Suppressor macrophage treated with lipopolysaccharide for 4 hours (primary cell): ENCODE results near the gene WFDC2.

Experiments
- DNase-seq: peaks from one replicate; pipeline ENCODE4 v3.0.0-alpha.2; 2020

Gene WFDC2

DNA sequence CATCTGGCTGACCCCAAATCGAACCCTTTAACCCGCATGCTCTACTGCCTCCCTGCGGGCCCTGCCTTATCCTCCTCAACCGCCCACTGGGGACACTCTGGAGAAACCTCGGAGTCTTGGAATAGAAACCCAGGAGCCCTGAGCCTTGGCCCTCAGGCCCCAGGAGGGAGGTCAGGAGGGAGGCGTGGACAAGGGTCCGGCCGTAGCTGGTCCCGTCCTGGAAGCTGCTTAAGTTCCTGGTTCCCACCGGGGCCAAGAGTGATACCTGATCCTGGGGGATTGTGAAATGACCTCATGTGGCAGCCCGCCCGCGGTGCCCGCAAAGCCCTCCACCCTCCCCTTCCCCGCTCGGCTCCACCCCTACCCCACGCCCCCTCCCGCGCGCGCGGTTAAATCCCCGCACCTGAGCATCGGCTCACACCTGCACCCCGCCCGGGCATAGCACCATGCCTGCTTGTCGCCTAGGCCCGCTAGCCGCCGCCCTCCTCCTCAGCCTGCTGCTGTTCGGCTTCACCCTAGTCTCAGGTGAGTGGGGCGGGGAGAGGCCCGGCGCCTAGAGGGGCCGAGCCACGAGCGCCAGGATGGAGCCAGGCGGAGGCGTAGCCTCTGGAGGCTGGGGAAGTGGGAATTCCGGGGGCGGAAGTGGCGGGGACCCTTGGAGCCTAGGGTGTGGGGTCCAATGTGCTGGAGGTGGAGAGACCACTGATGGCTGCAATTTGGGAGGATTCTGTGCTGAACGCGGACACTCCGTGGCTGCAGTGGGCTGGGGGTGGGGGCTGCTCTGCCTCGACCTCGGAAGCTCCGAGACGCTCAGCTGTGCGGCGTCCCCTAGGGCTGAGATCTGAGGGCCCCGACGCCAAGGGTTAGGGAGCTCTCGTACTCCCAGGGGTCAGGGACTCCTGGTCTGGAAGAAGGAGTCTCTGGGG is at the start of gene WFDC2:
Gene WFDC2 (plus strand): TSS at position 418 of the 926 bp plus-strand sequence. CDS start 29 bp downstream, at position 447.
- DNase-seq, result no peak

- DNase-seq, result no peak
Measured at GRCh38 chr20:45420125-45420524, 49.4 kb upstream of the WFDC2 start.

DNA sequence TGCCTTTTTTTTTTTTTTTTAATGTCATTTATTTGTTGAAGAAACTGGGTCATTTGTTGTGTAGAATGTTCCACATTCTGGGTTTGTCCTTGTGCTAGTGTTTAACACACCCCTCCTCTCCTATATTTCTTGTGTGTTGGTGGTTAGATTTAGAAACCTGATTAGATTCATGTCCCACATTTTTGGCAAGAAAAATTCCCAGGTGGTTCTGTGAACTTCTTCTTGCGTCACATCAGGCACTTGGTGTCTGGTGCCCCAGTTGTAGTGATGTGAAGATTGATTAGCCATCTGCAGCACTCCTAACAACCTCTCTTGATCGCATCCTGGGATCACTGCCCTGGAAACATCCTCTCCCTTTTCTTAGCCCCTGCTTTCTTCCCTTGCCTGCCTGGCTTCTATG is 45.9 kb upstream of the WFDC2 start:
- no peak for DNase-seq

DNA sequence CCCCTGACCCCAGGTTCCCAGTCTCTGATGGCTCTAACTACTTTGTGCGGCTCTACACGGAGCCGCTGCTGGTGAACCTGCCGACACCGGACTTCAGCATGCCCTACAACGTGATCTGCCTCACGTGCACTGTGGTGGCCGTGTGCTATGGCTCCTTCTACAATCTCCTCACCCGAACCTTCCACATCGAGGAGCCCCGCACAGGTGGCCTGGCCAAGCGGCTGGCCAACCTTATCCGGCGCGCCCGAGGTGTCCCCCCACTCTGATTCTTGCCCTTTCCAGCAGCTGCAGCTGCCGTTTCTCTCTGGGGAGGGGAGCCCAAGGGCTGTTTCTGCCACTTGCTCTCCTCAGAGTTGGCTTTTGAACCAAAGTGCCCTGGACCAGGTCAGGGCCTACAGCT is 44.0 kb upstream of the WFDC2 start:
- no peak for DNase-seq

DNA sequence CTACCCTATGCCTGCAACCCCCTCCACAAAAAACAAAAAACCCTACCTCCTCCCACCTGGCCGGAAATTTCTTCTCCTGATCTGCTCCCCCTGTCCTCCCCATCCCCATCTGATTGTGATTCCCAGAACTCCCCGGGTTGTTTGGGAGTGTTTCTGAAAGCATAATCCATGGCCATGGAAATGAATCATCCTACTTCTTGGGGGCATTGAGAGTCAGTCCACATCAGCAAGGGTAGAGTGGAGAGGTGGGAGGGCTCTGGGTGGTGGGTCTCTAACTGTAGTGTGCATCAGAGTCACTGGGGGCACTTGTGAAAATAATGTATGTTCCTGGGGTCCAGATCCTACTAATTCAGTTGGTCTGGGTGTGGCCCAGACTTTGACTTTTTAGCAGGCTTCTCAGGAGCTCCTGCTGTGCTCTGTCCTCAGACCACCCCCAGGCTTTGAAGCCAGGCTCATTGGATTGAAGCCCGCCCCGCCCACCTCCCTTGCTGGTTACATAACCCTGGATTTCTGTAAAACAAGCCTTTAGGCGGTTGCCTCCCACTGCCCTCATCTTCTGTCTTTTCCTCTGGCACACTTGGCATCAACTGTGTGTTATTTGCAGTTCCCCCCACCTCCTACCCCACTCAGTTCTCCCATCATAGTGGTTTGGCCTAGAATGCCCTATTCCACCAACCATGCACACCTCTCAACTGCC is 43.1 kb upstream of the WFDC2 start:
- DNase-seq, result no peak

- no peak for DNase-seq
Measured at GRCh38 chr20:45427236-45428149, 42.1 kb upstream of the WFDC2 start.

DNA sequence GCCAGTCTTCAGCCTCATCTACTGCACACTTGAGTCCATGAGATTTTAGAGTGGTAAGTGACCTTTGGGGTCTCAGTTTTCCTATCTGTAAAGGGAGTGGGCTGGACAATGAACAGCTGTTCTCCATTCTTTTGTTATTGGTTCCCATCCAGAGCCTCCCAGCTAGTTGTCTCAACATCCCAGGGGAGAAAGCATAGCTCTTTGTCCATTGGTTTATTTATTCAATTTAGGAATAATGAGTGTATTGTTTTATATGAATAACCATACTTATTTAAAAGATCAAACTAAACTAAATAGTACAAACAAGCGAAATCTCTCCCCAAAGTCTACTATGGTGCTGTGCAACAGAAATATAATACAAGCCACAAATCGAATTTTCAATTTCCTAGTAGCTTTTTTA is 39.9 kb upstream of the WFDC2 start:
- DNase-seq, result no peak

- DNase-seq, result no peak
Measured at GRCh38 chr20:45432294-45432693, 37.3 kb upstream of the WFDC2 start.

- DNase-seq, result no peak
Measured at GRCh38 chr20:45433316-45433715, 36.2 kb upstream of the WFDC2 start.

- DNase-seq, result no peak
Measured at GRCh38 chr20:45433976-45434375, 35.6 kb upstream of the WFDC2 start.

DNA sequence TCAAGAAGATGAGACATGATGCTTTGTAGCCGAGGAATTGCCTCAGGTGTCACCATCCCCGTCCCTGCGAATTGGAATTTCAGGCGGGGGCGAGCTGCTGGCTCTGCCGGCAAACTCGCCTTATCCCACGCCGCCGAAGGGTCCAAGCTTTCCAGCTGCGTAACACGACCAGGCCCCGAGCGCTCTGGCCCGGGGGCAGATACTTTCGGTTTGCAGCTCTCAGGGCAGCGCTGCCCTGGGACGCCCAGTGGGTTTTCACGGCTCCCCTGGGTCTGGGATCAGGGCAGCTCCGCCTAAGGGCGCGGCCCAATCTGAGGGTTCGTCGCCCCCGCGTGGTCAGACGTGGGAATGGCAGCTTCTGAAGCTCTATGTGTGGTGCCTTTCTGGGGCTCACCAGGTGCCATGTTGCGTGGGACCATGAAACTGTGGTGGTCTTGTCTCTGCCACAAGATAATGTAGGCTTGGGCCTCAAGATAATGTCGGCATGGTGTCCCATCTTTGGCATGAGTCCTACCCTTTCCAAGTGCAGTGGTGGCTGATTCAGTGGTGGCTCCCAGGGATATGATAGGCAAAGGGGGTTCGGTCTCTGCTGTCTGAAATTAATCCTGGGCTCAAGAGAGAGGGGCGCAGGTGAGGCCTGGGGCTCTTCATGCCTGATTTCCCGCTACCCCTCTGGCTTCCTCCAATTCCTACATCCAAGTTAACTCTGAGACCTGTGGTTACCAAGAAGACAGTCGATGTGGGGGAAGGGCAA is 32.6 kb upstream of the WFDC2 start:
- DNase-seq, result peak; percentile 94

GRCh38 chr20:45440424-45440823 is 29.1 kb upstream of the WFDC2 start:
- no peak for DNase-seq

GRCh38 chr20:45440891-45441685 is 28.5 kb upstream of the WFDC2 start:
- DNase-seq, result no peak

- no peak for DNase-seq
Measured at GRCh38 chr20:45441746-45442145, 27.8 kb upstream of the WFDC2 start.

DNA sequence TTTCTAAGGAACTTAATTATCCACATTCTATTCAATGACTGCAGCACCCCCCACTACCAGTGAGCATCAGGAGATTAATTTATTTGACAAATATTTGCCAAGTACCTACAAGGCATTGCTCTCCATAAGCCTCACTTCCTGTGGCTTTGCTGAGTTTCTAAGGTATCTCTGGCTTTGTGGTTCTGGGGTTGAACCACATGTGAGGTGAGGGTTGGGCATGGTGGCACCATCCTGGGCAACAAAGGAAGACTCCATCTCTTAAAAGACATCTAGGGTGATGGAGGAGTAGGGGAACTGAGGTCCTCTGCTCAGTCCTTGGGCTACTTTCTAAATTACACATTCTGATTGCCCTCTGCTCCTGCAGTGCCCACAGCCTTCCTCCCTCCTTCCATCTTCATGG is 25.5 kb upstream of the WFDC2 start:
- DNase-seq, result no peak

- peak; percentile 63 for DNase-seq
Measured at GRCh38 chr20:45445805-45446562, 23.6 kb upstream of the WFDC2 start.

DNA sequence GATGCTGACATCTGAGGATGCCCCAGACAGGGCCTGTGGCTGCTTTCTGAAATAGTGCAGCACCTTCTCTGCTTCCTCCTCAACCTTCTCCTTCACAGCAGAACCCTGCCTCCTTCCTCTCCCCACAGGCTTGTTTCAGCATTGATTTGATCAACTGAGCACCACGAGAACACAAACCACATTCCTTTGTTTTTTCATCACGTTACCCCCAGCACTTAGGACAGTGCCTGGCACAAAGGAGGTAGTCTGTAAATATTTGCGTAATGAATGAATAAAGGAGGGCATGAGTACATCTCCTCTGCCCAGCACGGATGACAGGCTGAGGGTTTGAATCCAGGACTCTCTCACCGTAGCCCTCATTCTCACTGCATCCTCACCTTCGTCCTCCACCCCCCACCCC is 21.3 kb upstream of the WFDC2 start:
- no peak for DNase-seq

DNA sequence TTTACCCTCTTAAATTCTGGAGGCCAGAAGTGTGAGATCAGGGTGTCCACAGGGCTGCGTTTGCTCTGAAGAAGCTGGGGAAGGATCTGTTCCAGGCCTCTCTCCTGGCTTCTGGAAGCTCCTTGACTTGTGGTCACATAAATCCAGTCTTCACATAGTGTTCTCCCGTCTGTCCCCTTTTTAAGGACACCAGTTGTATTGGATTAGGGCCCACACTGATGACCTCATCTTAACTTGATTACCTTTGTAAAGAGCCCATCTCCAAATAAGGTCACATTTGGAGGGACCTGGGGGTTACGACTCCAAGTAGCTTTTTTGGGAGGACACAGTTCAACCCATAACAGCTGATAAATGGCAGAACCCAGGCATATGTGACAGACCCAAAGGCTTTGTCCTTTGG is 20.0 kb upstream of the WFDC2 start:
- DNase-seq, result no peak

GRCh38 chr20:45450097-45450818 is 19.3 kb upstream of the WFDC2 start:
- DNase-seq, result peak; percentile 93

DNA sequence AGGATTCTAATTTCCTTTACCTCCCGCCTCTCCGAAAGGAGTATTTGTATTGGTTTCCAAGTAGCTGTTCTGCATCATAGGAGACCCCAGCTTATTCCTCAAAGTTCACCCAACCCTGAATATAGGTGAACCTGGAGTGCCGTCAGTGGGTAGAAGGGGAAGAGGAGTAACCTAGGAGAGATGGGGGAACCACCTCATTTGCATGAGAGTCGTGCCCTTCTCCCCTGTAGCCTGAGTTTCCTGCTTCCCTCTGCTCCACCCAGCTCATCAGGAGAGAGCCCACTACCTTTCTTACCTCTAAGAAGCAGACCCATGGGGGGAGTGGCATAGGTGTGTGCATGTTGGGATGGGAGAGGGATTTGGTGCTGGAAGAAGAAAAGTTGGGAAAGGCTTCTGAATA is 17.3 kb upstream of the WFDC2 start:
- no peak for DNase-seq
